Activated CD4-positive, alpha-beta memory T cell treated with anti-CD3 and anti-CD28 coated beads, Interleukin-2, amount 10 ng/mL, durations not matched to agents 7 days and 5 days (primary cell): ENCODE results near the gene PTPRO. TPM values are rescaled to one million over a fixed set of nuclear protein-coding genes. Genes with fewer than 3 reads are reported as not detected.

ENCODE experiments used
- CTCF ChIA-PET: fragments of 350-600 bp; sonication (Branson Sonifier 250); formaldehyde crosslinking; loops from one replicate; lab custom pipeline; 2021; ENCODE audit warnings: antibody characterized with exemption, inconsistent platforms; lab: Charles Lee
- POLR2A ChIA-PET: fragments of 350-600 bp; sonication (Branson Sonifier 250); formaldehyde crosslinking; loops from one replicate; lab custom pipeline; 2021; ENCODE audit warnings: antibody characterized with exemption; lab: Charles Lee
- DNase-seq: peaks from one replicate; pipeline ENCODE4 v3.0.0-alpha.2; 2020
- H3K27ac Mint-ChIP-seq: one replicate; pipeline ENCODE4 v1.8.0; 2021; ENCODE audit warnings: mild to moderate bottlenecking, mixed read lengths
- H3K27me3 Mint-ChIP-seq: one replicate; pipeline ENCODE4 v1.8.0; 2021; ENCODE audit warnings: mixed read lengths
- H3K36me3 Mint-ChIP-seq: one replicate; pipeline ENCODE4 v1.8.0; 2021; ENCODE audit warnings: low read depth, mixed read lengths
- H3K4me1 Mint-ChIP-seq: one replicate; pipeline ENCODE4 v1.8.0; 2021; ENCODE audit warnings: mixed read lengths
- H3K4me3 Mint-ChIP-seq: one replicate; pipeline ENCODE4 v1.8.0; 2021; ENCODE audit warnings: mild to moderate bottlenecking, mixed read lengths
- H3K9me3 Mint-ChIP-seq: one replicate; pipeline ENCODE4 v1.8.0; 2021; ENCODE audit warnings: mixed read lengths
- total RNA-seq, 2 experiments: library from RNA; stranded (reverse); gene quantifications; one replicate each; pipeline ENCODE4 v1.2.3, GENCODE V29; 2021

The PTPRO gene
- total RNA-seq, 2 experiments from 2014 or later: 1.5 to 2.5 TPM

- H3K27me3 Mint-ChIP-seq: peaks cover 10% of the 10 kb centered on the region
- no peak overlapping the region for H3K27ac Mint-ChIP-seq
- H3K9me3 Mint-ChIP-seq: no peaks in the 10 kb centered on the region
- DNase-seq: no peak
- CTCF ChIA-PET: no interaction called here
- H3K4me3 Mint-ChIP-seq: no peak overlapping the region
- POLR2A ChIA-PET: no interaction called here
- H3K4me1 Mint-ChIP-seq: no peaks in the 10 kb centered on the region
- no peaks in the 10 kb centered on the region for H3K36me3 Mint-ChIP-seq
These were observed 155.5 kb downstream of the PTPRO start for GRCh38 chr12:15477761-15478160.

GRCh38 chr12:15481846-15482245 lies 159.5 kb downstream of the PTPRO start:
- no peak for DNase-seq
- POLR2A ChIA-PET: no interaction called here
- H3K9me3 Mint-ChIP-seq: no peaks in the 10 kb centered on the region
- CTCF ChIA-PET: no interaction called here
- H3K27me3 Mint-ChIP-seq: peaks cover 15% of the 10 kb centered on the region
- no peaks in the 10 kb centered on the region for H3K4me1 Mint-ChIP-seq
- no peaks in the 10 kb centered on the region for H3K36me3 Mint-ChIP-seq
- no peak overlapping the region for H3K27ac Mint-ChIP-seq
- no peak overlapping the region for H3K4me3 Mint-ChIP-seq

GRCh38 chr12:15485466-15485865 lies 163.2 kb downstream of the PTPRO start:
- CTCF ChIA-PET: no interaction called here

GRCh38 chr12:15486859-15487258 lies 164.6 kb downstream of the PTPRO start:
- POLR2A ChIA-PET: no interaction called here
- no peak for DNase-seq
- no peaks in the 10 kb centered on the region for H3K9me3 Mint-ChIP-seq
- CTCF ChIA-PET: no interaction called here
- no peaks in the 10 kb centered on the region for H3K4me1 Mint-ChIP-seq
- H3K4me3 Mint-ChIP-seq: no peak overlapping the region
- no peaks in the 10 kb centered on the region for H3K36me3 Mint-ChIP-seq
- H3K27me3 Mint-ChIP-seq: peaks cover 21% of the 10 kb centered on the region
- no peak overlapping the region for H3K27ac Mint-ChIP-seq

More at GRCh38 chr12:15485466-15485865, 163.2 kb downstream of the PTPRO start:
- Mint-ChIP-seq H3K4me3 (no peak overlapping the region), H3K4me1 (no peaks in the 10 kb centered on the region), H3K27ac (no peak overlapping the region), H3K9me3 (no peaks in the 10 kb centered on the region), H3K36me3 (no peaks in the 10 kb centered on the region), H3K27me3 (peaks cover 20% of the 10 kb centered on the region)
- POLR2A ChIA-PET: no interaction called here
- no peak for DNase-seq

GRCh38 chr12:15488481-15488880 lies 166.2 kb downstream of the PTPRO start:
- ChIA-PET CTCF (interaction anchor here (0.6 kb wide), 1 partner anchor 191 kb away, joined by 4 read pairs; no protein-coding TSS in a partner anchor), POLR2A (no interaction called here)
- H3K4me3 Mint-ChIP-seq: no peak overlapping the region
- H3K9me3 Mint-ChIP-seq: no peaks in the 10 kb centered on the region
- no peak overlapping the region for H3K27ac Mint-ChIP-seq
- H3K27me3 Mint-ChIP-seq: peaks cover 24% of the 10 kb centered on the region
- no peak for DNase-seq
- H3K4me1 Mint-ChIP-seq: no peaks in the 10 kb centered on the region
- no peaks in the 10 kb centered on the region for H3K36me3 Mint-ChIP-seq

- H3K27me3 Mint-ChIP-seq: peaks cover 30% of the 10 kb centered on the region
- no peak overlapping the region for H3K27ac Mint-ChIP-seq
- no peaks in the 10 kb centered on the region for H3K4me1 Mint-ChIP-seq
- no peak overlapping the region for H3K4me3 Mint-ChIP-seq
- DNase-seq: no peak
- no peaks in the 10 kb centered on the region for H3K36me3 Mint-ChIP-seq
- no peaks in the 10 kb centered on the region for H3K9me3 Mint-ChIP-seq
- POLR2A ChIA-PET: no interaction called here
- CTCF ChIA-PET: no interaction called here
These were observed 172.2 kb downstream of the PTPRO start for GRCh38 chr12:15494329-15495046.

GRCh38 chr12:15495746-15496145 lies 173.4 kb downstream of the PTPRO start:
- Mint-ChIP-seq H3K36me3 (no peaks in the 10 kb centered on the region), H3K4me1 (no peaks in the 10 kb centered on the region), H3K9me3 (no peaks in the 10 kb centered on the region), H3K4me3 (no peak overlapping the region), H3K27ac (no peak overlapping the region), H3K27me3 (peaks cover 27% of the 10 kb centered on the region)
- ChIA-PET POLR2A (no interaction called here), CTCF (interaction anchor here (0.6 kb wide), 1 partner anchor 45 kb away, joined by 4 read pairs; no protein-coding TSS in a partner anchor)
- no peak for DNase-seq

GRCh38 chr12:15496738-15497137 lies 174.4 kb downstream of the PTPRO start:
- Mint-ChIP-seq H3K27ac (no peak overlapping the region), H3K27me3 (peaks cover 26% of the 10 kb centered on the region), H3K36me3 (no peaks in the 10 kb centered on the region), H3K4me3 (no peak overlapping the region), H3K4me1 (no peaks in the 10 kb centered on the region), H3K9me3 (no peaks in the 10 kb centered on the region)
- no peak for DNase-seq
- POLR2A ChIA-PET: no interaction called here
- CTCF ChIA-PET: no interaction called here

GRCh38 chr12:15497671-15498292 lies 175.5 kb downstream of the PTPRO start:
- ChIA-PET CTCF (no interaction called here), POLR2A (no interaction called here)
- peaks cover 24% of the 10 kb centered on the region for H3K27me3 Mint-ChIP-seq
- no peaks in the 10 kb centered on the region for H3K9me3 Mint-ChIP-seq
- DNase-seq: no peak
- no peaks in the 10 kb centered on the region for H3K36me3 Mint-ChIP-seq
- no peak overlapping the region for H3K4me3 Mint-ChIP-seq
- no peak overlapping the region for H3K27ac Mint-ChIP-seq
- H3K4me1 Mint-ChIP-seq: no peaks in the 10 kb centered on the region

GRCh38 chr12:15502211-15502610 lies 179.9 kb downstream of the PTPRO start:
- H3K4me1 Mint-ChIP-seq: no peaks in the 10 kb centered on the region
- no peaks in the 10 kb centered on the region for H3K36me3 Mint-ChIP-seq
- CTCF ChIA-PET: no interaction called here
- H3K27ac Mint-ChIP-seq: no peak overlapping the region
- H3K27me3 Mint-ChIP-seq: peaks cover 13% of the 10 kb centered on the region
- DNase-seq: no peak
- no peak overlapping the region for H3K4me3 Mint-ChIP-seq
- POLR2A ChIA-PET: no interaction called here
- no peaks in the 10 kb centered on the region for H3K9me3 Mint-ChIP-seq

- Mint-ChIP-seq H3K27me3 (peaks cover 11% of the 10 kb centered on the region), H3K9me3 (no peaks in the 10 kb centered on the region), H3K4me1 (no peaks in the 10 kb centered on the region), H3K4me3 (no peak overlapping the region), H3K27ac (no peak overlapping the region), H3K36me3 (no peaks in the 10 kb centered on the region)
- ChIA-PET CTCF (no interaction called here), POLR2A (no interaction called here)
- DNase-seq: no peak
These were observed 183.3 kb downstream of the PTPRO start for GRCh38 chr12:15505616-15506015.

GRCh38 chr12:15515010-15515409 lies 192.7 kb downstream of the PTPRO start:
- POLR2A ChIA-PET: no interaction called here
- no peak overlapping the region for H3K27ac Mint-ChIP-seq

GRCh38 chr12:15520083-15520482 lies 197.8 kb downstream of the PTPRO start:
- Mint-ChIP-seq H3K27me3 (peaks cover 34% of the 10 kb centered on the region), H3K4me3 (no peak overlapping the region), H3K9me3 (no peaks in the 10 kb centered on the region), H3K36me3 (no peaks in the 10 kb centered on the region), H3K4me1 (no peaks in the 10 kb centered on the region), H3K27ac (no peak overlapping the region)
- DNase-seq: no peak
- ChIA-PET POLR2A (no interaction called here), CTCF (interaction anchor here (3.2 kb wide), 1 partner anchor 244 kb away, joined by 16 read pairs; no protein-coding TSS in a partner anchor)

More at GRCh38 chr12:15515010-15515409, 192.7 kb downstream of the PTPRO start:
- CTCF ChIA-PET: interaction anchor here (0.6 kb wide), 1 partner anchor 17 kb away, joined by 3 read pairs; no protein-coding TSS in a partner anchor
- Mint-ChIP-seq H3K4me3 (no peak overlapping the region), H3K36me3 (no peaks in the 10 kb centered on the region), H3K4me1 (no peaks in the 10 kb centered on the region), H3K9me3 (no peaks in the 10 kb centered on the region), H3K27me3 (peaks cover 17% of the 10 kb centered on the region)
- DNase-seq: no peak
